HepG2 (cell line): ENCODE data around the gene IRAK1BP1. TPM values are rescaled to one million over a fixed set of nuclear protein-coding genes. Genes with fewer than 3 reads are reported as not detected.

Experiments
- ATAC-seq: fragments of 200-7000 bp; cut with Tn5 transposase; 3 replicates; pipeline ENCODE4 v1.9.1; 2020; ENCODE audit warnings: mild to moderate bottlenecking, moderate library complexity
- BruUV-seq: library from RNA; stranded (reverse); fragments of 400-500 nt; replicated peaks from 2 replicates; lab custom pipeline; 2021; lab: Mats Ljungman, UMichigan
- CTCF ChIA-PET: fragments of 300-600 bp; formaldehyde crosslinking; extraction: SDS; loops from one replicate; lab custom pipeline; 2021; ENCODE audit warnings: low total read pairs, inconsistent platforms, low intra/inter-chr PET ratio; lab: Yijun Ruan, JAX
- POLR2A ChIA-PET: fragments of 350-600 bp; sonication (Branson Sonifier 250); formaldehyde crosslinking; loops from one replicate; lab custom pipeline; 2020; ENCODE audit warnings: antibody characterized with exemption, inconsistent platforms; lab: Yijun Ruan, JAX
- DNase-seq: peaks from one replicate; pipeline ENCODE4 v3.0.0-alpha.2; 2015; ENCODE audit warnings: low spot score
- FAIRE-seq: peaks from 3 replicates; lab custom pipeline; 2011; peaks lifted over from hg19 to GRCh38; lab: Jason Lieb, UNC
- H2AFZ ChIP-seq: one replicate; pipeline ENCODE4 v1.6.1; 2011; ENCODE audit warnings: low read length, inconsistent platforms
- H3K27ac ChIP-seq: fragments of 300-600 bp; 3 replicates; pipeline ENCODE4 v1.8.0; 2011; ENCODE audit warnings: mixed run types, mild to moderate bottlenecking, mixed read lengths, low read length, inconsistent platforms; ENCODE audit not compliant: insufficient read depth; ENCODE audit errors: extremely low read length
- H3K27me3 ChIP-seq, 2 experiments: fragments of 200-600 bp in 1 of 2; 2 replicates in 1 of 2; 3 replicates in 1 of 2; pipeline versions ENCODE4 v1.6.0 to v1.8.0; 2011; ENCODE audit warnings: low read length in 2 of 2, mild to moderate bottlenecking in 2 of 2, moderate library complexity in 2 of 2, inconsistent platforms in 1 of 2; ENCODE audit not compliant: insufficient read depth in 2 of 2, control insufficient read depth in 1 of 2
- H3K36me3 ChIP-seq, 2 experiments: fragments of 200-600 bp in 1 of 2; replicated peaks in 1 of 2; 2 replicates in 1 of 2; 3 replicates in 1 of 2; pipeline versions ENCODE4 v1.5.1 to v1.8.0; 2011; ENCODE audit warnings: low read length in 2 of 2, inconsistent platforms in 1 of 2; ENCODE audit not compliant: insufficient read depth in 2 of 2, control insufficient read depth in 1 of 2
- H3K4me1 ChIP-seq: 2 replicates; pipeline ENCODE4 v1.5.1; 2012; ENCODE audit warnings: low read length, inconsistent platforms; ENCODE audit not compliant: insufficient read depth
- H3K4me2 ChIP-seq: 2 replicates; pipeline ENCODE4 v1.6.0; 2011; ENCODE audit warnings: low read depth, low read length, inconsistent platforms
- H3K4me3 ChIP-seq, 3 experiments: fragments of 200-600 bp in 1 of 3; sonication (generic), shearing (Covaris generic) in 1 of 3; replicated peaks in 1 of 3; 2 replicates each; pipeline ENCODE4 v1.5.1; 2011 to 2016; ENCODE audit warnings: low read length in 3 of 3, inconsistent platforms in 2 of 3, low read depth in 2 of 3, mild to moderate bottlenecking in 2 of 3, control low read depth in 1 of 3, mixed read lengths in 1 of 3; ENCODE audit not compliant: insufficient read depth in 1 of 3
- H3K79me2 ChIP-seq: one replicate; pipeline ENCODE4 v1.6.1; 2011; ENCODE audit warnings: low read length, inconsistent platforms; ENCODE audit not compliant: insufficient read depth
- H3K9ac ChIP-seq: 2 replicates; pipeline ENCODE4 v1.6.0; 2011; ENCODE audit warnings: mild to moderate bottlenecking, low read depth, low read length, inconsistent platforms; ENCODE audit not compliant: insufficient read depth
- H3K9me3 ChIP-seq: 2 replicates; pipeline ENCODE4 v1.5.1; 2012; ENCODE audit warnings: mild to moderate bottlenecking, low read length
- H4K20me1 ChIP-seq: 2 replicates; pipeline ENCODE4 v1.6.0; 2011; ENCODE audit warnings: inconsistent platforms, mild to moderate bottlenecking, low read length, moderate library complexity; ENCODE audit not compliant: insufficient read depth
- CC2D1A ChIP-seq: sonication (generic); formaldehyde crosslinking; IDR thresholded peaks from 2 replicates; pipeline ENCODE4 v1.8.1; 2023; ENCODE audit warnings: mild to moderate bottlenecking, missing genetic modification reagents
- KLF11 ChIP-seq: IDR thresholded peaks from 2 replicates; pipeline ENCODE4 v1.6.1; 2016; ENCODE audit warnings: missing compliant biosample characterization
- MAFF ChIP-seq: IDR thresholded peaks from 2 replicates; pipeline ENCODE4 v1.6.1; 2011; ENCODE audit warnings: low read depth, low read length, improper control_type of control experiment
- MAFK ChIP-seq, 2 experiments: IDR thresholded peaks in 1 of 2; conservative IDR thresholded peaks in 1 of 2; 2 replicates each; pipeline ENCODE4 v1.6.1; 2011; ENCODE audit warnings: improper control_type of control experiment in 2 of 2, low read length in 2 of 2
- MIER2 ChIP-seq: IDR thresholded peaks from 2 replicates; pipeline ENCODE4 v1.6.1; 2016; ENCODE audit warnings: missing biosample characterization, missing genetic modification reagents
- NCOA5 ChIP-seq: sonication (generic); formaldehyde crosslinking; IDR thresholded peaks from 2 replicates; pipeline ENCODE4 v1.4.0; 2020; ENCODE audit warnings: missing genetic modification reagents
- in situ Hi-C: cut with HindIII; loops from 2 replicates; pipeline ENCODE4 v1.10.0; 2017; ENCODE audit warnings: low pct_unique_long_range_greater_than_20kb; ENCODE audit not compliant: extremely low pct_ligation_motif_present
- intact Hi-C: fragments of 100-400 bp; cut with micrococcal nuclease; formaldehyde crosslinking; loops from one replicate; pipeline ENCODE4 v1.10.0; 2022; ENCODE audit not compliant: unreplicated experiment
- polyA plus RNA-seq, 8 experiments: library from polyadenylated mRNA; depleted of rRNA in 3 of 8; stranded (reverse) in 7 of 8; unstranded in 1 of 8; fragments of >200 nt; fragmentation: Illumina TruSeq in 4 of 8; extraction: Trizol in 4 of 8; gene quantifications; 2 replicates each; pipeline versions ENCODE4 v1.2.1 to v1.2.3, GENCODE V29; 2011 to 2016; ENCODE audit warnings: low read depth in 4 of 8, missing spikeins in 1 of 8, mixed read lengths in 1 of 8; ENCODE audit not compliant: insufficient read depth in 1 of 8
- total RNA-seq, 5 experiments: library from RNA; depleted of rRNA; stranded (reverse); fragments of >200 nt; fragmentation: Illumina TruSeq; extraction: Trizol; gene quantifications; 2 replicates each; pipeline ENCODE4 v1.2.3, GENCODE V29; 2016; ENCODE audit warnings: low read depth in 1 of 5
- TF ChIP-seq, protein P1 (sequence below): sonication (generic); formaldehyde crosslinking; IDR thresholded peaks from 2 replicates; pipeline ENCODE4 v1.5.0; 2020; ENCODE audit warnings: mild to moderate bottlenecking, missing genetic modification reagents, borderline replicate concordance
- TF ChIP-seq, protein P2 (sequence below): sonication (generic); formaldehyde crosslinking; IDR thresholded peaks from 2 replicates; pipeline ENCODE4 v1.5.0; 2020; ENCODE audit warnings: mild to moderate bottlenecking, missing genetic modification reagents, borderline replicate concordance

The IRAK1BP1 gene
- total and polyA plus RNA-seq, 2 of the 13 experiments (the other 11 are each of a cell fraction or from before 2014, with no cell fraction given): 0.86 to 1.5 TPM

DNA sequence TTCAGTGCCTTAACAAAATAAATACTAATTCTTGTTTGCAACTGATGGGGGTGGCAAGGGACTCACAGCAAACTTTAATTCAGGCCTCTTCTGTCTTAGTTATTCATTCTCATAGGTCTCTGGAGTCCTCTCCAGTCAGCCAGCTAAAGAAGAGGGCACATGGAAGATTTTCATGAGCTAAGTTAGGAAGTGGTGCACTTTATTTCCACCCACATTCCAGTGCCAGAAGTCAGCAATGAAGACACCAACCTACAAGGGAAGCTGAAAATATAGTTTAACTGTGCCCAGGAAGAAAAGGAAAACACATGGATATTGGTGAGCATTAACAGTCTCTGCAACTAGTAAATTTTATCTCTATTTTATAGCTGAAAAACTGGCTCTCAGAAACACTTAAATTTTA lies 16.7 kb upstream of the IRAK1BP1 start (continued):
- TF ChIP-seq, protein P1, sequence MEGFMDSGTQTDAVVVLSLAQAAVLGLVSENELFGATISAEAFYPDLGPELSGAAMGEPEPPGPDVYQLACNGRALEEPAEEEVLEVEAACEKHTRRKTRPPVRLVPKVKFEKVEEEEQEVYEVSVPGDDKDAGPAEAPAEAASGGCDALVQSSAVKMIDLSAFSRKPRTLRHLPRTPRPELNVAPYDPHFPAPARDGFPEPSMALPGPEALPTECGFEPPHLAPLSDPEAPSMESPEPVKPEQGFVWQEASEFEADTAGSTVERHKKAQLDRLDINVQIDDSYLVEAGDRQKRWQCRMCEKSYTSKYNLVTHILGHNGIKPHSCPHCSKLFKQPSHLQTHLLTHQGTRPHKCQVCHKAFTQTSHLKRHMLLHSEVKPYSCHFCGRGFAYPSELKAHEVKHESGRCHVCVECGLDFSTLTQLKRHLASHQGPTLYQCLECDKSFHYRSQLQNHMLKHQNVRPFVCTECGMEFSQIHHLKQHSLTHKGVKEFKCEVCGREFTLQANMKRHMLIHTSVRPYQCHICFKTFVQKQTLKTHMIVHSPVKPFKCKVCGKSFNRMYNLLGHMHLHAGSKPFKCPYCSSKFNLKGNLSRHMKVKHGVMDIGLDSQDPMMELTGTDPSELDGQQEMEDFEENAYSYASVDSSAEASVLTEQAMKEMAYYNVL: no peak
- TF ChIP-seq MIER2 (CRISPR knock-in tag) (no peak), KLF11 (CRISPR knock-in tag) (no peak)
- TF ChIP-seq, protein P2, sequence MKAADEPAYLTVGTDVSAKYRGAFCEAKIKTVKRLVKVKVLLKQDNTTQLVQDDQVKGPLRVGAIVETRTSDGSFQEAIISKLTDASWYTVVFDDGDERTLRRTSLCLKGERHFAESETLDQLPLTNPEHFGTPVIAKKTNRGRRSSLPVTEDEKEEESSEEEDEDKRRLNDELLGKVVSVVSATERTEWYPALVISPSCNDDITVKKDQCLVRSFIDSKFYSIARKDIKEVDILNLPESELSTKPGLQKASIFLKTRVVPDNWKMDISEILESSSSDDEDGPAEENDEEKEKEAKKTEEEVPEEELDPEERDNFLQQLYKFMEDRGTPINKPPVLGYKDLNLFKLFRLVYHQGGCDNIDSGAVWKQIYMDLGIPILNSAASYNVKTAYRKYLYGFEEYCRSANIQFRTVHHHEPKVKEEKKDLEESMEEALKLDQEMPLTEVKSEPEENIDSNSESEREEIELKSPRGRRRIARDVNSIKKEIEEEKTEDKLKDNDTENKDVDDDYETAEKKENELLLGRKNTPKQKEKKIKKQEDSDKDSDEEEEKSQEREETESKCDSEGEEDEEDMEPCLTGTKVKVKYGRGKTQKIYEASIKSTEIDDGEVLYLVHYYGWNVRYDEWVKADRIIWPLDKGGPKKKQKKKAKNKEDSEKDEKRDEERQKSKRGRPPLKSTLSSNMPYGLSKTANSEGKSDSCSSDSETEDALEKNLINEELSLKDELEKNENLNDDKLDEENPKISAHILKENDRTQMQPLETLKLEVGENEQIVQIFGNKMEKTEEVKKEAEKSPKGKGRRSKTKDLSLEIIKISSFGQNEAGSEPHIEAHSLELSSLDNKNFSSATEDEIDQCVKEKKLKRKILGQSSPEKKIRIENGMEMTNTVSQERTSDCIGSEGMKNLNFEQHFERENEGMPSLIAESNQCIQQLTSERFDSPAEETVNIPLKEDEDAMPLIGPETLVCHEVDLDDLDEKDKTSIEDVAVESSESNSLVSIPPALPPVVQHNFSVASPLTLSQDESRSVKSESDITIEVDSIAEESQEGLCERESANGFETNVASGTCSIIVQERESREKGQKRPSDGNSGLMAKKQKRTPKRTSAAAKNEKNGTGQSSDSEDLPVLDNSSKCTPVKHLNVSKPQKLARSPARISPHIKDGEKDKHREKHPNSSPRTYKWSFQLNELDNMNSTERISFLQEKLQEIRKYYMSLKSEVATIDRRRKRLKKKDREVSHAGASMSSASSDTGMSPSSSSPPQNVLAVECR (CRISPR knock-in tag): no peak

DNA sequence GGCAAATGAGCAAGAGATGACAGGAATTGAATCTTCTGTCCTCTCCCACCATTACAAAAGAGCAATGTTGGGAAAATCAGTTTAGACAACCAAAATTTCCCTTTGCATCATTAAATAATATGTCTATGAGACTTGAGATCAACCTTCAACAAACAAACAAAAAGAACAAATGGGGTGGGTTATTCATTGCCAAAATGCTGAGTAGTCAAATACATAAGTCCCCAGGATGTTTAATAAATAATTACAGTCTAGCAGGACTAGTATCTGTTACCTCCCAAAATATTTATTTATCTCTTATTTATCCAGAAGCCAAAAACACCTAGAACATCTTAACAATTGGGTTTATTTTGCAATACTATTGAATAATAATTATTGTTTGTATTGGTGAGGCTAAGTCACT lies 16.2 kb upstream of the IRAK1BP1 start:
- Histone ChIP-seq H3K27me3 (no peaks in the 10 kb centered on the region), H4K20me1 (no peaks in the 10 kb centered on the region), H3K36me3 (no peaks in the 10 kb centered on the region), H3K4me1 (no peaks in the 10 kb centered on the region), H3K79me2 (no peaks in the 10 kb centered on the region), H3K4me2 (no peak overlapping the region), H3K27ac (no peak overlapping the region), H2AFZ (no peak overlapping the region)
- in situ Hi-C loops: no loop called here
- CTCF ChIA-PET: no interaction called here
- intact Hi-C loops: no loop called here
- no TSS peak for BruUV-seq
- DNase-seq: no peak
- TF ChIP-seq NCOA5 (CRISPR knock-in tag) (no peak), CC2D1A (CRISPR knock-in tag) (no peak), MAFF (0 out of 2 replicates have a peak, but pooled peaks have one; percentile 15), MAFK (conservative IDR thresholded peaks at IDR 0.05 in 1 of 2, IDR thresholded peaks at IDR 0.05 in 1 of 2; ENCODE audit: low read length in 2 of 2) (peak; percentile 24 to 50; a peak in 3 of 4 replicates)
- TF ChIP-seq, all 625 proteins: peak for 2
- no peak for FAIRE-seq
- Histone ChIP-seq H3K9ac (no peak overlapping the region), H3K4me3 (no peak overlapping the region), H3K9me3 (no peaks in the 10 kb centered on the region)
- no peak for ATAC-seq
- POLR2A ChIA-PET: no interaction called here
